GM19397 (cell line): Measurements from ENCODE around the gene TRIM51.
"Not testable (repeated sequence)": the region's sequence is repeated elsewhere in the genome, so short reads cannot be mapped to it uniquely, and the experiment has no call there.

Experiments used
- ATAC-seq: cut with Tn5 transposase; IDR thresholded peaks from one replicate; pipeline ENCODE4 v1.9.1; 2021; ENCODE audit warnings: mild to moderate bottlenecking, moderate library complexity; ENCODE audit not compliant: unreplicated experiment

The TRIM51 gene, protein sequence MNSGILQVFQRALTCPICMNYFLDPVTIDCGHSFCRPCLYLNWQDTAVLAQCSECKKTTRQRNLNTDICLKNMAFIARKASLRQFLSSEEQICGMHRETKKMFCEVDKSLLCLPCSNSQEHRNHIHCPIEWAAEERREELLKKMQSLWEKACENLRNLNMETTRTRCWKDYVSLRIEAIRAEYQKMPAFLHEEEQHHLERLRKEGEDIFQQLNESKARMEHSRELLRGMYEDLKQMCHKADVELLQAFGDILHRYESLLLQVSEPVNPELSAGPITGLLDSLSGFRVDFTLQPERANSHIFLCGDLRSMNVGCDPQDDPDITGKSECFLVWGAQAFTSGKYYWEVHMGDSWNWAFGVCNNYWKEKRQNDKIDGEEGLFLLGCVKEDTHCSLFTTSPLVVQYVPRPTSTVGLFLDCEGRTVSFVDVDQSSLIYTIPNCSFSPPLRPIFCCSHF

DNA sequence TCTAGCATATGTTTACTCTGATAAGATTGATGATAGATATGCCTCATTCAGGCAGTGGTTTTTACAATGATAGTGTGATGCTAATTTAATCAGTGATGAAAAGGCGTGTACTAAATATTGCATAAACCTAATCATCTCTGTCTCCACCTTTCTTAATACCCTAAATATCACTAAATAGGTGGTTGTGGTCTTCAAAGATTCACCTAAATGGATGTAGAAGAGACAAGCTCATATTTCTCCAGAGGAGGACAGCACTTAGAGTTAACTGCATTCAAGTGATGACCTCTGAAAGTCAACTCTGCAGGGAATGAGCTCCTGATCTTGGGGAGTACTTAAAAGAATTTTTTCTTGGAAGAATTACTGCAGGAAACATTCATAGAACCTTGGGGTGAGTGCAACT, at the start of gene TRIM51:
Gene TRIM51, plus strand, starts transcription at position 301 of the 400 bp plus-strand sequence. CDS start 2,132 bp downstream, outside the sequence.
- not testable (repeated sequence) for ATAC-seq

DNA sequence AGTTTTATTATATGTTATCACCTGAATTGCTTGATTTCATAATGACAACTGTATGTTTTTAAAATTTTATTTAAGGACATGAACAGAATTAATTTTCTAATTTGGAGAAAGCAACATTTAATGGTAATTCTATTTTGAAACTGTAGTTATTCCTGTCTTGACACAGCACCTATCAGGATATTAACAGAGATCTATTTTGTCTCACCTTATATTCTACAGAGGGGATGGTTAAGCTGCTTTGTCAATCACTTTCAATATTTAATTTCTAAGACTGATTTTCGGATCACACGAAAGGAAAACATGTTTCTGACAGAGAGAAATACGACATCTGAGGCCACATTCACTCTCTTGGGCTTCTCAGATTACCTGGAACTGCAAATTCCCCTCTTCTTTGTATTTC, 44.6 kb upstream of the TRIM51 start, which contains the start of gene OR5D16:
Gene OR5D16, plus strand, starts transcription at position 301 of the 400 bp plus-strand sequence. Its CDS starts 0 bp downstream, at position 301.
- ATAC-seq = no peak

DNA sequence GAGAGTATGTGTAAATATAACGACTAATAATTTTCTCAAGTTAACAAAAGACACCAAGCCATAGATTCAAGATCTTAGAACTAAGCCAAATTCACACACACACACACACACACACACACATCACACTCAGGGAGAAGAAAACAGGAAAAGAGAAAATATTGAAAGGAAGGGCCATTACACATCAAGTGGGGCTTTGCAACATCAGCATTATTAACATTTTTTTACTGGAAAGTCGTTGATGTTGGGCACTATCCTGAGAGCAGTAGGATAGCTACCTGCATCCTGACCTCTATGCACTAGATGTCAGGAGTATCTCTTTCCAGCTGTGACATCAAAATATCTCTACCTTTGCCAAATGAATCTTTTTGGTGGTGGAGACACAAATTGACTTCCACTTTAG, 35.6 kb upstream of the TRIM51 start:
- no peak for ATAC-seq

DNA sequence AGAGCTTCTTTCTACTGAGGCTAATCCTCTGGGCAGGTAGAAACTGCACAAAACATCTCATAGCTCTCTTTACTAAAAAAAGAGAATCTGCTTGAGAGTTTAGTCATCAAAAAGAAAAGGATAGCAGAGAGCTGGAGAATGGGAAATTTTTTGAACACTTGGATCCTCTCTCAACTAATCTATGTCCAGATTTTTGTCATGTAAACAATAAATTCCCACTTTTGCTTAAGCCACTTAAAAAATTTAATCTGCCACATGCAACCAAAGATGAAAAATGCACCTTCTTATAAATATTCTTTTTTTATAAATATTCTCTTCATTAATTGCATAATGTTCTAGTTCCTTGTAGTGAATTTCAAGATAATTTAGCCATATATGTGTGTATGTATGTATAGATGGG, 34.1 kb upstream of the TRIM51 start:
- no peak for ATAC-seq

DNA sequence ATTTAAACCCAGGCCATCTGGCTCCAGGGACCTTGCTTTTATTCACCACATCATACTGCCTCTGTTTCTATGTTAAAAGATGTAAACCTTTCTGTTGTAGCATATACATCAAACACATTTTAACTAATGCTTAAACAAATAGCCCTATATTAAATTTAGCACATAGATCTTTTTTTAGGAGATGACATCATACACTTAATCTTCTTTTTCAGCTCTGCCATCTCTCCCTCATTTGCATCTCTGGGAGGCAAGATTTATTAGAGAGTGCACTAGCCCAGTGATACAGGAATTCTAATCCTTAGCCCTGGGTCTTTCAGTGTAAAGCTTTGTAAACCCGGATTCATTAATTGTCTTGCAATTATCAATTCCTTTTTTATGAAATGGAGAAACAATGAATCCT, 31.0 kb upstream of the TRIM51 start:
- ATAC-seq = no peak

DNA sequence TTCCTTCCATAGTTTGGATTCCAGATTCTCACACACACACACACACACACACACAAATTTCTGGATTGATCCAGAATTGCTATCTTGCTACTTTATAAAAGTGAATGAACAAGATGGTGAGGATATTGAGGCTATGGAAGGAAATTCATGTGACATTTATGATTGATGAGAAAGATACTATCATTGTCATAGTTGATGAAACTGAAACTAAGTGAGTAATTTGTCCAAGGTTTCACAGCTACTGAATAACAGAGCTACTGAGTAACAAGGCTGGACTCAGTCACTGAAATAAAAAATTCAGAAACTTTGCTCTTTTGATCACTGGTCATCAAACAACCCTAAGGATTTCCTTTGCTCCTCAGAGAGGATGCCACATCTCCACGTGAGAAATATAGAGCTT, 28.4 kb upstream of the TRIM51 start:
- no peak for ATAC-seq

DNA sequence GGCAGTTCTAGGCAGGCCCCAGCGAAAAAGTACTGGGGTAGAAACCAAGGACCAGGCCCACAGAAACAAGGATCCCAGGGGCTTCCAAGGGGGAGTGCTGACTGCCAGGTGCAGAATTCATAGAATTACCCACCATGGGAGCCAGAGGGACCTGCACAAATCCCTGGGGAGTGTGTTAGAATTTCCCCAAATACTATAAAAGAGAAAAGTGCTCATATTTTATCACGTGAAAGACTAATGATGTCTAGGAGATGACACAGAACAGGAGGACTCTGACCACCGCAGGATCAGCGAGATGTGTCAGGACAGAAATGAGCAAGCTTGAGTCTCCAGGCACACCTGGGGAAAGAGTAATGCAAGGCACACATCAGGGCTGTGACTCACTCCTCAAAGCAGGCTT, 15.7 kb upstream of the TRIM51 start:
- not testable (repeated sequence) for ATAC-seq

DNA sequence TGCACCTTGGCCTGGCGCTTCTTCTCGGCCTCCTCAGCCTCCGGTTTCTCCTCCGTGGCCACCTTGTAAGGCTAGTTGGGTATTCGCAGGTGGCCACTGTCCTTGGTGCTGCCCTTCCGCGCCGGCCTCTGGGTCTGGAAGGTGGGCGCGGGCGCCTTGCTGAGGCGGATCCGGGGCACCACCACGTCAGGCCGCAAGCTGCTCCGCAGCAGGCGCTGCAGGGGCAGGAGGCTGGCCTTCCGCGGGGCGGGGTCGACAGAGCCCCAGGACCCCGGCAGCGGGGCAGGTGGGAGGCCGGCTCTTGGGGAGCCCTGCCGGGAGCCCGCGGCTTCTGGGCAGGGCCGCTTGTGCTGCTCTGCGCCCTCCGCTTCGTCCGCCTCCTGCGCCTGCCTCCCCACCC, 10.4 kb upstream of the TRIM51 start:
- ATAC-seq = not testable (repeated sequence)

DNA sequence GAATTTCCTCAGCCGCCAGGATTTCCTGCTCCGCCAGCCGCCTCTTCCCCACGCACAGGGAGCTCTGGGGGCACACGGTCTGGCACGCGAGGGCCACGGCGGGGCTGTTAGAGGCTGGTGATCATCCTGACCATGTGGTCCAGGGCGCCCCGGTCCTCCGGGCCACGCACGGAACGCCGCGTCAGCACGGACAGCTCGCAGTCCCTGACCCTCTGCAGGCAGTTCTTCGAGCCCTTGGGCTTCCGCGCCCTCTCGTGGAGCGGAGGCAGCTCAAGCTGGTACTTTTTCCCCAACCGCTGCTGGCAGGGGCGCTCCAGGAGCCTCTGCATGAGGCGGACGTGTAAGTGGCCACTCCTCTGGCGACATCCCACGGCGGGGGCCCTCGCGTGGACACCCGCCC, 10.0 kb upstream of the TRIM51 start:
- ATAC-seq = not testable (repeated sequence)

DNA sequence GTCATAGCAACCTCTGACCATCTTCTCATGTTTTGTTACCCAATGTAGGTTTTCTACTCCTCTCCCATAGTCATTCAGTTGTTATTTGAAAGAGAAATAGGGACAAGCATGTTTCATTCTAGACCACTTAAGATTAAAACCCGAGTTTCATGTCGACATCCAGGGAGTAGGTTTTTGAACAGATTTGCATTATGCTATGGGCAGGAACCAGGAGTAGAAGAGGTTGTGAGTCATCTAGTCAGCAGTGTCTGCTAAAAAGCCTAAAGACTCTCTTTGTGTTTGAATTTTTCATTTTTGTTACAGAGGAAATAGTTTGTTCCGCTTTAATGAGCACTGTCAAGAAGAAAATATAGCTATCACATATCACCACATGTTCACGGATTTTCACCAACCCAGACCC, 1.9 kb downstream of the TRIM51 start:
- ATAC-seq = not testable (repeated sequence)

DNA sequence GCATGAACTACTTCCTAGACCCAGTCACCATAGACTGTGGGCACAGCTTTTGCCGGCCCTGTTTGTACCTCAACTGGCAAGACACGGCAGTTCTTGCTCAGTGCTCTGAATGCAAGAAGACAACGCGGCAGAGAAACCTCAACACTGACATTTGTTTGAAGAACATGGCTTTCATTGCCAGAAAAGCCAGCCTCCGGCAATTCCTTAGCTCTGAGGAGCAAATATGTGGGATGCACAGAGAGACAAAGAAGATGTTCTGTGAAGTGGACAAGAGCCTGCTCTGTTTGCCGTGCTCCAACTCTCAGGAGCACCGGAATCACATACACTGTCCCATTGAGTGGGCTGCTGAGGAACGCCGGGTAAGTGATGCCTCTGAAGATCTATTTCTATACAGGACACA, 2.4 kb downstream of the TRIM51 start:
- not testable (repeated sequence) for ATAC-seq

DNA sequence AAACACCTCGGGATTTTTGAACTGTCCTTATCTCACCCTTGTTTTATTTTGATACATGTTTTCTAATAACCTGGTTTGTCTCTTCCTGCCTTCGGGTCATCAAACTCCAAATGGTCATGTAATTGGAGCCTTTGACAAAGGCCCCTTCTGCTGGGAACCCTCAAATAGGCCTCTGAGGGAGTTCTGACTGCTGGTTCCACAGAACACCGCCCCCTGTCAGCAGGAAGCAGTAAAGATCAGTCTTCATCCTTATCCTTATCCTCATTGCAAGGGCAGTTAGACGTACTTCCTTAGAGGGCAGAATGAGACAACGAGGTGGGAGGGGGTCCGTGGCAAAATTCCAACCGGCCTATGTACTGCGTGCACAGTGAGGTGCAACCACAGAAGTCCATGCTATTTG, 12.1 kb downstream of the TRIM51 start:
- no peak for ATAC-seq

DNA sequence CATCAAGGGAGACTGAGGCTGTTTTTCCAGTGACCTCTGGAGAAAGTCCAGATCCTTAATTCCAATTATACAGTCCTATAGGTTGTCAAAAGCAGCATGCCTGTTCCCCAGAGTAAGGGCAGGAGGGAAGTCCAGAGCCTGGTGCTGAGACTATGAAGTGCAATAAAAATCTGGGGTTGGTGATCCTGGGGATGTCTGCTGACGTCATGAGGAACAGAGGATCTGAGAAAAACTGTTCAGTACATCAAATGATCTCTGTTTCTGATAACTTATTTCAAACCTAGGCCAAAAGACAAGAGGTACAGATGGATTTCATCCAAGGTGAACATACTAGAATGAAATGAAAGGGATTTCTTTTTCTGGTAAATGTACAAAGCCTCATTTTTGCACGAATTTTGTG, 19.2 kb downstream of the TRIM51 start:
- ATAC-seq = no peak

DNA sequence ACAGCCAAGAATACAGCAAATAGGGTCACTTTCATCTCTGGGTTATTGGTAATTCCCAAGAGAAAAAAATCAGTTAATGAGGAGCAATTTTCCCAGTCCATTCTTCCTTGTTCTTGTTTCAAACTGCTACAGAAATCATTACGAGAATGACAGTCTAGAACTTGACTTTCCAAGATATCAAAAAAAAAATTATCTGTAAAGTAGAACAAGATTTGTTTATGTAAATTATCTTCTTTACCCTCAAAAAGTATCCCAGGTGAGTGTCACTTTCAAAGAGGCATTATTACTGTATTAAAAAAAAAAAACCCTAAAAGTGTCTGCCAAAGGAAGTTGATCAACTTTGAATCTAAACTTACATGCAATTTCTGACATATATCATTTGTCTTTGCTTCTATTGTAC, 31.4 kb downstream of the TRIM51 start, which contains the start of gene OR5W2:
Gene OR5W2, minus strand, starts transcription at position 101 of the 400 bp plus-strand sequence. Its CDS starts 0 bp downstream, at position 101.
- no peak for ATAC-seq

DNA sequence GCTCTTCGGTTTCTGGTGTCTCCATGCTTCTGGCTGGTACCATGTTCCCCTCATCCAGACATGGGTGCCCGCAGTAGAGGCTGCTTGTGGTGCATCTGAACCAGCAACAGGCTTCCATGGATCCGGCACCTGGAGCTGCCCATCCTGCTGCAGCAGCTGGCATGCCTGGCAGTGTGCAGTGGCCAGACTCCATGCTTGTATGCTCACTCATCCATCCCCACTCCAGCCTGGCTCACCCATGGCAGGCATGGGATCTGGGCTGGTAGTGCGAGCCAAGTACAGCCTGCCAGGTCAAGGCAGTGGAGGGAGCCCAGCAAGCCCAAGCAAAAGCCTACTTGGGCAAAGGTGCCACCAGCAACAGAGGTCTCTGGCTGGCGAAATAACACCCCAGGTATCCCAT, 37.4 kb downstream of the TRIM51 start:
- ATAC-seq = no peak

DNA sequence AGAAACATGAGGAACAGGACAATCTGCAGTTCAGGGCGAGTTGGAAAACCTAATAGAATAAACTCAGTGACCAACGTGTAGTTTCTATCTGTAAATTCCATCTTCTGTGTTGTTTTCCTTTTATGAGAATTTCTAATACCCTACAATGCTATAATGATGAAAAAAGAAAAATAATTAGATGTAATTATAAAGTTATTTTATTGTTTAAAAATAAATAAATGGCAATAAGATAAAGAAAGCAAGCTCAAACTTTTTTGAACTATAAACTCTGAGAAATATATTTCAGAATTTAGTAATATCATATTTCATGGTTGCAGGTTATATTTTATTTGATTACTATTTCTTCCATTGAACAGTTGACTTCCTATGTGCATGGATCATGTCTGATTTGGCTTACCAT, 53.2 kb downstream of the TRIM51 start, which contains the start of gene OR5I1:
Gene OR5I1, minus strand, starts transcription at position 101 of the 400 bp plus-strand sequence. Its CDS starts 0 bp downstream, at position 101.
- ATAC-seq = no peak
